DOHH2 (cell line): ENCODE results near the gene TNFSF10.
"Not testable (repeated sequence)": the region's sequence is repeated elsewhere in the genome, so short reads cannot be mapped to it uniquely, and the experiment has no call there.

Source experiments
- H3F3A ChIP-seq: fragments of 200-600 bp; sonication (generic), shearing (Covaris generic); 2 replicates; pipeline ENCODE4 v1.6.0; 2016; ENCODE audit warnings: antibody characterized with exemption, mild to moderate bottlenecking; ENCODE audit not compliant: control insufficient read depth, insufficient read depth
- H3K27ac ChIP-seq: fragments of 200-600 bp; sonication (generic); 2 replicates; pipeline ENCODE4 v1.5.1; 2014; ENCODE audit warnings: low read depth, mild to moderate bottlenecking, low read length, moderate library complexity
- H3K27me3 ChIP-seq: fragments of 200-600 bp; sonication (generic); 2 replicates; pipeline ENCODE4 v1.6.1; 2014; ENCODE audit warnings: mild to moderate bottlenecking, low read length, mixed read lengths; ENCODE audit not compliant: control insufficient read depth
- H3K36me3 ChIP-seq: fragments of 200-600 bp; sonication (generic); 2 replicates; pipeline ENCODE4 v1.6.1; 2014; ENCODE audit warnings: mild to moderate bottlenecking, low read length, moderate library complexity, mixed read lengths; ENCODE audit not compliant: control insufficient read depth
- H3K4me1 ChIP-seq: fragments of 200-600 bp; sonication (generic); 2 replicates; pipeline ENCODE4 v1.6.1; 2014; ENCODE audit warnings: mild to moderate bottlenecking, low read length, mixed read lengths; ENCODE audit not compliant: control insufficient read depth
- H3K4me2 ChIP-seq: fragments of 200-600 bp; sonication (generic); 2 replicates; pipeline ENCODE4 v1.6.0; 2014; ENCODE audit warnings: mild to moderate bottlenecking, low read length, moderate library complexity
- H3K4me3 ChIP-seq: fragments of 200-600 bp; sonication (generic); 2 replicates; pipeline ENCODE4 v1.5.1; 2014; ENCODE audit warnings: mild to moderate bottlenecking, low read length, mixed read lengths
- H3K79me2 ChIP-seq: fragments of 200-600 bp; sonication (generic); 2 replicates; pipeline ENCODE4 v1.6.1; 2014; ENCODE audit warnings: mild to moderate bottlenecking, low read length, mixed read lengths; ENCODE audit not compliant: control insufficient read depth
- H3K9me2 ChIP-seq: fragments of 200-600 bp; sonication (generic); replicated peaks from 2 replicates; pipeline ENCODE4 v1.6.1; 2014; ENCODE audit warnings: mild to moderate bottlenecking, low read length, mixed read lengths; ENCODE audit not compliant: control insufficient read depth
- H3K9me3 ChIP-seq: fragments of 200-600 bp; sonication (generic); 2 replicates; pipeline ENCODE4 v1.6.1; 2014; ENCODE audit warnings: antibody characterized with exemption, low read length, mixed read lengths; ENCODE audit not compliant: control insufficient read depth, insufficient read depth
- H4K20me1 ChIP-seq: fragments of 200-600 bp; sonication (generic); 2 replicates; pipeline ENCODE4 v1.6.0; 2014; ENCODE audit warnings: low read depth, mild to moderate bottlenecking, antibody characterized with exemption, low read length, moderate library complexity; ENCODE audit not compliant: control insufficient read depth, insufficient read depth
- EZH2phosphoT487 ChIP-seq: fragments of 200-600 bp; sonication (generic); IDR thresholded peaks from 2 replicates; pipeline ENCODE4 v1.6.1; 2017; ENCODE audit warnings: borderline replicate concordance, mild to moderate bottlenecking, antibody characterized with exemption, low read length, moderate library complexity, mixed read lengths
- TF ChIP-seq, protein P1 (sequence below): fragments of 200-600 bp; sonication (generic); IDR thresholded peaks from one replicate; pipeline ENCODE4 v1.5.1; 2014; ENCODE audit warnings: antibody characterized with exemption, mild to moderate bottlenecking, low read depth, low read length; ENCODE audit not compliant: poor library complexity, severe bottlenecking

Gene TNFSF10

DNA sequence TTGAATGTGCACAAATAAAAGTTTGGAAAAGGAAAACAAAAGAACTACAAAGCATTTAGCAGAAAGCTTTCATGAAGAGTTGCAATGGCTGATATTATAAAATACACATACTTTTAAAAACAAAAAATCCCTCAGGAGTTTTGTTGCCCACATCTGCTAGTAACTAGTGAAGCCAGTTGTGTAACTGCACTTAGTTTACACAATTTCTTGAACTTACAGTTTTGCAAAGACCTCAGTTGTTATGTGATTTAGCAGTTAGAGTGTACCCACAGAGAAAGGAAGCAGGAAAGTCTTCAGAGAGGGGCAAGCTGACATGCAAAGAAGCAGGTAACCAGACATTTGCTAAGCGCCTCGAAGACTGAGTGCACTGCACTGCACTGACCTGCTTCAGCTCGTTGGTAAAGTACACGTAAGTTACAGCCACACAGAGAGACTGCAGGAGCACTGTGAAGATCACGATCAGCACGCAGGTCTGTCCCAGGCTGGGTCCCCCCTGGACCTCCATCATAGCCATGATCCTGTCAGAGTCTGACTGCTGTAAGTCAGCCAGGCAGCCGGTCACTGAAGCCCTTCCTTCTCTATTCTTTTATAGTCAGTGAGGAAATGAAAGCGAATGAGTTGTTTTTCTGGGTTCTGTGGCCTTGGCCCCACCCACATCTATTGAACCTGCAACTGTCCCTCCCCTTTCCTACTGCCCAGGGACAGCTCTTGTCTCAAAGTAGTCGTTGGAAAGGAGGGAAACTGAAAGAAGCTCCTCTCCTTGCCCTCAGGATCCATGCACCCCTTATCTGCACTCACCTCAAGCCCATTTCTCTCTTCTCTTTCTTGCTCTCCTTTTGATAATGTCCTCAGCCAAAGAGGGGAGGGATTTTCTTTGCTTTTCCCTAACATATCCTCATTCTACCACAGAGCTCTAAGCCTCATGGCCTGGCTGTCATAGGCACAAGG, at the start of gene TNFSF10:
Gene TNFSF10, minus strand, starts transcription at position 560 of the 948 bp plus-strand sequence. Its CDS starts 46 bp downstream, at position 514.
- Histone ChIP-seq H3K27ac (peak within 1 kb of the TSS; percentile 71), H3F3A (no peaks in the 10 kb centered on the region), H3K4me2 (peak within 1 kb of the TSS; percentile 94), H3K4me3 (peak within 1 kb of the TSS; percentile 89), H3K27me3 (no peaks in the 10 kb centered on the region), H3K9me2 (no peaks in the 10 kb centered on the region), H3K36me3 (no peaks in the 10 kb centered on the region), H3K4me1 (peaks cover 24% of the 10 kb centered on the region), H4K20me1 (no peaks in the 10 kb centered on the region), H3K9me3 (no peaks in the 10 kb centered on the region), H3K79me2 (no peaks in the 10 kb centered on the region)
- TF ChIP-seq EZH2phosphoT487 = no peak
- TF ChIP-seq, protein P1, sequence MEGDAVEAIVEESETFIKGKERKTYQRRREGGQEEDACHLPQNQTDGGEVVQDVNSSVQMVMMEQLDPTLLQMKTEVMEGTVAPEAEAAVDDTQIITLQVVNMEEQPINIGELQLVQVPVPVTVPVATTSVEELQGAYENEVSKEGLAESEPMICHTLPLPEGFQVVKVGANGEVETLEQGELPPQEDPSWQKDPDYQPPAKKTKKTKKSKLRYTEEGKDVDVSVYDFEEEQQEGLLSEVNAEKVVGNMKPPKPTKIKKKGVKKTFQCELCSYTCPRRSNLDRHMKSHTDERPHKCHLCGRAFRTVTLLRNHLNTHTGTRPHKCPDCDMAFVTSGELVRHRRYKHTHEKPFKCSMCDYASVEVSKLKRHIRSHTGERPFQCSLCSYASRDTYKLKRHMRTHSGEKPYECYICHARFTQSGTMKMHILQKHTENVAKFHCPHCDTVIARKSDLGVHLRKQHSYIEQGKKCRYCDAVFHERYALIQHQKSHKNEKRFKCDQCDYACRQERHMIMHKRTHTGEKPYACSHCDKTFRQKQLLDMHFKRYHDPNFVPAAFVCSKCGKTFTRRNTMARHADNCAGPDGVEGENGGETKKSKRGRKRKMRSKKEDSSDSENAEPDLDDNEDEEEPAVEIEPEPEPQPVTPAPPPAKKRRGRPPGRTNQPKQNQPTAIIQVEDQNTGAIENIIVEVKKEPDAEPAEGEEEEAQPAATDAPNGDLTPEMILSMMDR = no peak

DNA sequence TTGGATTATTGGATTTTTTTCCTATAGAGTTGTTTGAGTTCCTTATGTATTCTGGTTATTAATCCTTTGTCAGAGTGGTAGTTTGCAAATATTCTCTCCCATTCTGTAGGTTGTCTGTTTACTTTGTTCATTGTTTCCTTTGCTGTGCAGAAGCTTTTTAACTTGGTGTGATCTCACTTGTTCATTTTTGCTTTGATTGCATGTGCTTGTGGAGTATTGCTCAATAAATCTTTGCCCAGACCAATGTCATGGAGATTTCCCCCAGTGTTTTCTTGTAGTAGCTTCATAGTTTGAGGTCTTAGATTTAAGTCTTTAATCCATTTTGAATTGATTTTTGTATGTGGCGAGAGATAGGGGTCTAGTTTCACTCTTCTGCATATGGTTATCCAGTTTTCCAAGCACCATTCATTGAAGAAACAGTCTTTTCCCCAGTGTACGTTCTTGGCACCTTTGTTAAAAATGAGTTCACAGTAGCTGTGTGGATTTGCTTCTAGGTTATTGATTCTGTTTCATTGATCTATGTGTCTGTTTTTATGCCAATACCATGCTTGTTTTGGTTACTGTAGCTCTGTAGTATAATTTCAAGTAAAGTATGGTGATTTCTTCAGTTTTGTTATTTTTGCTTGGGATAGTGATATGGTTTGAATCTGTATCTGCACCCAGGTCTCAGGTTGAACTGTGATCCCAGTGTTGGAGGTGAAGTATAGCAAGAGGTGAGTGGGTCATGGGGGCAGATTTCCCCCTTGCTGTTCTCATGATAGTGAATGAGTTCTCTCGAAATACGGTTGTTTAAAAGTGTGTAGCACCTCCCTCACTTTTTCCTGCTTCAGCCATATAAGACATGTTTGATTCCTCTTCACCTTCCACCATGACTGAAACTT, 46.1 kb upstream of the TNFSF10 start:
- Histone ChIP-seq H3K9me3 (no peaks in the 10 kb centered on the region), H3K9me2 (no peaks in the 10 kb centered on the region), H3K27me3 (peaks cover 2% of the 10 kb centered on the region; the same call in 1 of the 2 replicates), H3K79me2 (no peaks in the 10 kb centered on the region), H3K4me3 (no peak overlapping the region), H3K4me1 (no peaks in the 10 kb centered on the region), H3K27ac (no peak overlapping the region), H4K20me1 (no peaks in the 10 kb centered on the region), H3K36me3 (no peaks in the 10 kb centered on the region), H3K4me2 (no peak overlapping the region), H3F3A (no peaks in the 10 kb centered on the region)
- TF ChIP-seq EZH2phosphoT487 = no peak
- TF ChIP-seq, protein P1 = no peak

DNA sequence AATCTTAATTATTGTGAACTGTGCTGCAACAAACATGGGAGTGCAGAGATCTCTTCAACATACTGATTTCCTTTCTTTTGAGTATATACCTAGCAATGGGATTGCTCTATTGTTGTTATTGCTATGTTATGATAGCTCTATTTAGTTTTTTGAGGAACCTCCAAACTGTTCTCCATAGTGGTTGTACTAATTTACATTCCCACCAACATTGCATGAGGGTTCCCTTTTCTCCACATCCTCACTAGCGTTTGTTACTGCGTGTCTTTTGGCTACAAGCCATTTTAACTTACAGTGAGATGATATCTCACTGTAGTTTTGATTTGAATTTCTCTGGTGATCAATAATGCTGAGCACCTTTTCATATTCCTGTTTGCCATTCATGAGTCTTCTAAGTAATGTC, 45.5 kb upstream of the TNFSF10 start:
- Histone ChIP-seq H3K27me3 (peaks cover 5% of the 10 kb centered on the region; the same call in 1 of the 2 replicates), H3F3A (no peaks in the 10 kb centered on the region), H3K9me2 (no peaks in the 10 kb centered on the region), H4K20me1 (no peaks in the 10 kb centered on the region), H3K79me2 (no peaks in the 10 kb centered on the region), H3K4me3 (no peak overlapping the region), H3K4me1 (no peaks in the 10 kb centered on the region), H3K36me3 (no peaks in the 10 kb centered on the region), H3K4me2 (no peak overlapping the region), H3K9me3 (no peaks in the 10 kb centered on the region), H3K27ac (no peak overlapping the region)
- TF ChIP-seq EZH2phosphoT487 = no peak
- TF ChIP-seq, protein P1 = no peak

DNA sequence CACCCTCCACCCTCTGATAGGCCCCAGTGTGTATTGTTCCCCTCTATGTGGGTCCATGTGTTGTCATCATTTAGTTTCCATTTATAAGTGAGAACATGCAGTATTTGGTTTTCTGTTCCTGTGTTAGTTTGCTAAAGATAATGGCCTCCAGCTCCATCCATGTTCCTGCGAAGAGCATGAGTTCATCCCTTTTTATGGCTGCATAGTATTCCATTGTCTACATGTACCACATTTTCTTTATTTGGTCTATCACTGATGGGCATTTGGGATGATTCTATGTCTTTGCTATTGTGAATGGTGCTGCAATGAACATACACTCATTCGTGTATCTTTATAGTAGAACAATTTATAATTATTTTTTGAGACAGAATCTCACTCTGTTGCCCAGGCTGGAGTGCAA, 43.6 kb upstream of the TNFSF10 start:
- not testable (repeated sequence) for H3K4me1 ChIP-seq, H3K36me3 ChIP-seq, H4K20me1 ChIP-seq, H3K27ac ChIP-seq, H3K4me3 ChIP-seq, H3K79me2 ChIP-seq, H3K9me3 ChIP-seq, H3K4me2 ChIP-seq, H3K9me2 ChIP-seq, H3F3A ChIP-seq
- peaks cover 11% of the 10 kb centered on the region for H3K27me3 ChIP-seq
